Transverse colon (tissue), 4 donors: Measurements from ENCODE around the gene ITPR2. TPM values are rescaled to one million over a fixed set of nuclear protein-coding genes. Genes with fewer than 3 reads are reported as not detected.

Experiments used
- DNase-seq: peaks from one replicate; pipeline ENCODE4 v3.0.0-alpha.2; 2019
- H3K27ac ChIP-seq, 4 donors: fragments of 200-600 bp; sonication (generic); 2 replicates each; pipeline ENCODE4 v1.5.1; 2016 to 2018; ENCODE audit warnings: inconsistent platforms in 4 of 4
- H3K27me3 ChIP-seq: fragments of 200-600 bp; sonication (generic); 2 replicates; pipeline ENCODE4 v1.5.1; 2017; ENCODE audit warnings: inconsistent platforms
- H3K36me3 ChIP-seq, 4 donors: fragments of 200-600 bp; sonication (generic); 2 replicates each; pipeline ENCODE4 v1.5.1; 2017 to 2019; ENCODE audit warnings: inconsistent platforms in 4 of 4
- H3K4me1 ChIP-seq, 4 donors: fragments of 200-600 bp; sonication (generic); 2 replicates each; pipeline ENCODE4 v1.5.1; 2017 to 2020; ENCODE audit warnings: inconsistent platforms in 4 of 4
- H3K4me3 ChIP-seq, 4 donors: fragments of 200-600 bp; sonication (generic); 1 replicate in 1 of 4; 2 replicates in 3 of 4; pipeline versions ENCODE4 v1.5.1 to v1.6.1; 2017 to 2019; ENCODE audit warnings: inconsistent platforms in 4 of 4
- H3K9me3 ChIP-seq, 2 donors: fragments of 200-600 bp; sonication (generic); 2 replicates each; pipeline ENCODE4 v1.5.1; 2017 to 2019; ENCODE audit warnings: inconsistent platforms in 2 of 2
- CTCF ChIP-seq, 5 experiments: fragments of 200-600 bp in 3 of 5; fragments of 450-650 bp in 2 of 5; sonication (generic) in 3 of 5; IDR thresholded peaks; 1 replicate in 2 of 5; 2 replicates in 3 of 5; pipeline ENCODE4 v1.5.1; 2016 to 2017; ENCODE audit warnings: antibody characterized with exemption in 5 of 5, inconsistent platforms in 3 of 5, mild to moderate bottlenecking in 2 of 5, moderate library complexity in 1 of 5
- EP300 ChIP-seq: sonication (generic); formaldehyde crosslinking; IDR thresholded peaks from one replicate; pipeline ENCODE4 v1.6.1; 2017; ENCODE audit warnings: antibody characterized with exemption, low read depth
- POLR2A ChIP-seq: fragments of 450-650 bp; IDR thresholded peaks from one replicate; pipeline ENCODE4 v1.6.1; 2016; ENCODE audit warnings: antibody characterized with exemption, mild to moderate bottlenecking, moderate library complexity
- POLR2AphosphoS5 ChIP-seq, 3 donors: sonication (generic); formaldehyde crosslinking; IDR thresholded peaks; one replicate each; pipeline ENCODE4 v1.6.1; 2016; ENCODE audit warnings: antibody characterized with exemption in 3 of 3
- WGBS, 2 donors: methylation state at CpG; one replicate each; pipeline ENCODE4 v1.1.5; 2018; ENCODE audit warnings: low coverage in 1 of 2; 5-methylcytosine and 5-hydroxymethylcytosine counted together
- in situ Hi-C, 4 donors: fragments of 200-750 bp; cut with MboI; loops; one replicate each; pipeline versions ENCODE4 v1.15.0 to v1.15.1; 2017; ENCODE audit warnings: low sequenced_read_pairs in 3 of 4, low pct_ligation_motif_present in 1 of 4, low pct_unique_long_range_greater_than_20kb in 1 of 4
- intact Hi-C: fragments of 100-400 bp; cut with DNase I; formaldehyde crosslinking; loops from one replicate; pipeline ENCODE4 v1.15.1; 2023; ENCODE audit warnings: low total_unique reads
- total RNA-seq, 4 donors: library from RNA; depleted of rRNA; stranded (reverse); fragments of >200 nt; gene quantifications; one replicate each; pipeline ENCODE4 v1.1.0, GENCODE V29; 2016

The ITPR2 gene
- total RNA-seq, 4 donors from 2014 or later = 29.8 to 60.5 (median 41.2) TPM

GRCh38 chr12:26567126-26567525, 265.9 kb downstream of the ITPR2 start:
- H3K27ac ChIP-seq = no peak overlapping the region
- peaks cover 0 to 12% (median 3%) of the 10 kb centered on the region in 4 donors for H3K4me1 ChIP-seq
- DNase-seq = no peak
- TF ChIP-seq POLR2AphosphoS5 (IDR thresholded peaks at IDR 0.05) (no peak), CTCF (IDR thresholded peaks at IDR 0.05) (no peak), POLR2A (no peak), EP300 (no peak)
- H3K27me3 ChIP-seq = no peaks in the 10 kb centered on the region
- H3K9me3 ChIP-seq = no peaks in the 10 kb centered on the region
- H3K36me3 ChIP-seq = no peaks in the 10 kb centered on the region
- in situ Hi-C loops = no loop called here
- intact Hi-C loops = no loop called here
- H3K4me3 ChIP-seq = no peak overlapping the region
- 63 to 92% methylated on average over 2 of the region's 2 CpGs for WGBS, 2 donors

DNA sequence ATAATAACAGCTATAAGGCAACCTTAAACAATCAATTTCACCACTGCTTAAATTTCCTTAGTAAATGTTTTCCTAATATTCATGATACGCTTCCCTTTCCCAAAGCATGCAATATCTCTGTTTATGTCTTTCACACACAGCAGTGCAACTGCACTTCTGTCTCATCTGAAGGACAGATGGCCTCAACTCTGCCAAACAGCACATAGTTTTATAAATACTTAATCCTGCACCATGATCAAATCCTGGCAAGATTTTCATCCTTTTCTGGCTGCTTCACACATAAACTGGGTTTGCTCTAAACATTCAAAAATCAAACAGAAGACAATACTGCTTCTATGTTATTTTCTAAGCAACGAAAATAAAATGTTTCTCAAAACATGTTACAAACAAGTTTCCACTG, 266.3 kb downstream of the ITPR2 start:
- no peak overlapping the region for H3K27ac ChIP-seq
- no peak for DNase-seq
- no peaks in the 10 kb centered on the region for H3K36me3 ChIP-seq
- intact Hi-C loops = no loop called here
- TF ChIP-seq EP300 (no peak), POLR2AphosphoS5 (IDR thresholded peaks at IDR 0.05) (no peak), POLR2A (no peak), CTCF (IDR thresholded peaks at IDR 0.05) (no peak)
- no peaks in the 10 kb centered on the region for H3K27me3 ChIP-seq
- no peak overlapping the region for H3K4me3 ChIP-seq
- H3K9me3 ChIP-seq = no peaks in the 10 kb centered on the region
- in situ Hi-C loops = no loop called here
- H3K4me1 ChIP-seq = peaks cover 0 to 10% (median 2%) of the 10 kb centered on the region in 4 donors
- WGBS, 2 donors = 77 to 86% methylated on average over 2 of the region's 2 CpGs

DNA sequence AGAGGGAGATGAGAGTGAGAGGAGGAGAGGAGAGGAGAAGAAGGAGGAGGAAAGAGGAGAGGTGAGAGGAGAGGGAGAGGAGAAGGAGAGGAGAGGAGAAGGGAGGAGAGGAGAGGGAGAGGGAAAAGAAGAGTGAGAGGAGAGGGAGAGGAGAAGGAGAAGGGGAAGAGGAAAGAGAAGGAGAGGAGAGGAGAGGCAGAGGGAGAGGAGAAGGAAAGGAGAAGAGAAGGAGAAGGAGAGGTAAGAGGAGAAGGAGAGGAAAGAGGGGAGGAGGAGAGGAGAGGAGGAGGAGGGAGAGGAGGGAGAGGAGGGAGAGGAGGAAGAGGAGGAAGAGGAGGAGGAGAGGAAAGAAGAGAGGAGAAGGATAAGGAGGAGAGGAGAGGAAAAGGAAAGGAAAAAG, 266.8 kb downstream of the ITPR2 start:
- TF ChIP-seq EP300 (no peak), POLR2A (no peak), POLR2AphosphoS5 (IDR thresholded peaks at IDR 0.05) (no peak)
- in situ Hi-C loops = no loop called here
- H3K4me1 ChIP-seq = peaks cover 0 to 5% (median 0%) of the 10 kb centered on the region in 4 donors
- no peak overlapping the region for H3K4me3 ChIP-seq
- no peaks in the 10 kb centered on the region for H3K36me3 ChIP-seq
- H3K9me3 ChIP-seq = no peaks in the 10 kb centered on the region
- H3K27me3 ChIP-seq = no peaks in the 10 kb centered on the region
- no peak for DNase-seq
- no peak overlapping the region for H3K27ac ChIP-seq
- intact Hi-C loops = no loop called here

DNA sequence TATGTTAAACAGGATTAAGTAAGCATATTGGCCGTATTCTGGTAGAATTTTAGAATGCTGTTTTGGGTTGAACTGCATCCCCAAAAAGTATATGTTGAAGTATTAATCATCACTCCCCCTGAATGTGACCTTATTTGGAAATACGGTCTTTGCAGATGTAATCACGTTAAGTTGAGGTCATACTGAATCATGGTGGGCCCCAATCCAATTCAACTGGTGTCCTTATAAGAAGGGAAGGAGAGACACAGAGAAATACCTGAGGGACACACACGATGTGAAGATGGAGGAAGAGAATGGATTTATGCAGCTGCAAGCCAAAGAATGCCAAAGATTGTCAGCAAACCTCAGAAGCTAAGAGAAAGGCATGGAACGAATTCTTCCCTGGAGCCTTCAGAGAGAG, 268.6 kb downstream of the ITPR2 start:
- H3K27ac ChIP-seq = no peak overlapping the region
- WGBS, 2 donors = 69 to 80% methylated on average over 4 to 5 of the region's 5 CpGs
- H3K4me3 ChIP-seq = no peak overlapping the region
- H3K27me3 ChIP-seq = no peaks in the 10 kb centered on the region
- intact Hi-C loops (no loop called here), in situ Hi-C loops (no loop called here)
- H3K36me3 ChIP-seq = no peaks in the 10 kb centered on the region
- DNase-seq = no peak
- TF ChIP-seq CTCF (IDR thresholded peaks at IDR 0.05) (no peak), POLR2A (no peak), POLR2AphosphoS5 (IDR thresholded peaks at IDR 0.05) (no peak), EP300 (no peak)
- H3K9me3 ChIP-seq = no peaks in the 10 kb centered on the region
- H3K4me1 ChIP-seq = no peaks in the 10 kb centered on the region

DNA sequence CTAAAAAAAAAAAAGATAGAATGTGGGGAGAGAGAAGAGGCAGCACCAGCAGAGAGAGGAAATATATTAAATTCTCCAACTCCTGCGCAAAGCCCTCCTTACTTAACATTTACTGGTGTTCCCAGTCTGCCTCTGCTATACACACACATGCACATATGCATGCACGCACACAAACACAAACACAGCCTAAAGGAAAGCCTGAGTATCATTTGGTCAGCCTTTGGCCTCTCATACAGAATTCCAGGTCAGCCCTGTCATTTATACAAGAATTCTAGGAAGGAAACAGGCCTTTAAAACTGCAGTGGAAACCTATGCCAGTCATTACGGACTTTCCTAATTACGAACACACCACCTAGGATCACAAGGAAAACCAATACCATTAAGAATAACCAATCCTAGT, 269.4 kb downstream of the ITPR2 start:
- in situ Hi-C loops = no loop called here
- no peak overlapping the region for H3K4me3 ChIP-seq
- WGBS, 2 donors = 62 to 95% methylated on average over 2 to 4 of the region's 4 CpGs
- H3K27me3 ChIP-seq = no peaks in the 10 kb centered on the region
- DNase-seq = no peak
- intact Hi-C loops = no loop called here
- H3K9me3 ChIP-seq = no peaks in the 10 kb centered on the region
- no peak overlapping the region for H3K27ac ChIP-seq
- no peaks in the 10 kb centered on the region for H3K36me3 ChIP-seq
- no peak for TF ChIP-seq EP300
- no peak for TF ChIP-seq POLR2A
- no peak for TF ChIP-seq POLR2AphosphoS5 (IDR thresholded peaks at IDR 0.05)
- TF ChIP-seq CTCF (IDR thresholded peaks at IDR 0.05) = no peak
- no peaks in the 10 kb centered on the region for H3K4me1 ChIP-seq
